ENCODE data around the gene ASS1.
A peak's percentile ranks its signal among the peaks of the same experiment; 100 is the strongest.

The ASS1 gene

DNA sequence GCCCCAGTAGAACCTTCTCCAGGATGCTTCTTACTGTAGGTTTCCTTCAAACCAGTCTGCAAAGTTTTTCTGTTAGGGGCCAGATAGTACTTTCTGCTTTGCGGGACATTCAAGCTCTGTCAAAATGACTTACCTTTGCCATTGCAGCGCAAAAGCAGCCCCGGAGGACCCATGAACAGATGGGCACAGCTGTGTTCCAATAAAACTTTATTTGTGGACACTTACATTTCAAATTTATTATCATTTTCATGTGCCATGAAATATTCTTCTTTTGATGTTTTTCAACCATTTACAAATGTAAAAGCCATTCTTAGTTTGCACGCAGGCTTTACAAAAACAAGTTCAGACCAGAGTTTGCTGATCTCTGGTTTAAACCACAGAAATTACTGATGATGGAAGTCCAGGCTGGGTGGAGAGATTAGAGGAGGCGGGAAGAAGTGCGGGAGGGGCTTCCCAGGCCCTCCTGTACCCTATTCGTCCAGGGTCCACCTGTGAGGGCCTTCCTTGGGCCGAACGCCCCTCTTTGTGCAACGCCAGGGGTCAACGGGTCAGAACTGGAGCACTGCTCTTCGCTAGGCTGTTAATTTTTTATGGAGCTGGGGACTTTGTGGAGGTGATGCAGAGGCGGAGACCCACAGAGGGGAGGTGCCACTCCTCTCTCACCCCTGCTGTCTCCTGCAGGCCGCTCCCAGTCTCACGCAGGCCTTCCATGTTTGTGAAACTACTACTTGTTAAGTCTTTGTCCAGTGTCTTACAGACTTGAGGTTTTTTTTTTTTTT is 7.6 kb upstream of the ASS1 start:
- no peak for DNase-seq

DNA sequence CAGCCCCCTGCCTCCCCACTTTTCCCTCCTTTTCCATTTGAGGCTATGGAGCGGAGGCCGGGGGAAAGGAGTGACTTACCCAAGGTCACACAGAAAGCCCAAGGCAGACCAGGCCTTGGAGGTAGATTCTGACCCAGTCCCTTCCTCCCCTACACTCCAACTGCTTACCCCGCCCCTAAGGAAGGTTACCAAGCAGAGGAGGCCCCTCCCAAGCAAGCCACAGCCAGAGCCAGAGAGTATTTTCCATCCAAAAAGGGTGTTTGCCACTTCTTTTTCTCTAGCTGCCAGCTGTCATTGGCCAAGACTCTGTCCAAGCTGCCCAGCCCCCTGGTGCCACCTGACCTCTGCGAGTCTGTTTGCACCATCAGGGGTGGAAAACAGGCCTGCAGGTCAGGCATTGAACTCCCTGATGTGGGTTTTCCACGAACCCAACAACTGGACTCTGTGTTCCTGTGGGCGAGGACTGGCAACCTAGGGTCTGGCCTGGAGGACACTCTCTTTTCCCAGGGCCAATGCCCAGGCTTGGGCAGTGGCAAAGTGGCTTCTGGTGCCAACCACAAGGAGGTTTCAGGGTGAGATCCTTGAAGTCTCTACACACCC is 6.3 kb upstream of the ASS1 start:
- no peak for DNase-seq

DNA sequence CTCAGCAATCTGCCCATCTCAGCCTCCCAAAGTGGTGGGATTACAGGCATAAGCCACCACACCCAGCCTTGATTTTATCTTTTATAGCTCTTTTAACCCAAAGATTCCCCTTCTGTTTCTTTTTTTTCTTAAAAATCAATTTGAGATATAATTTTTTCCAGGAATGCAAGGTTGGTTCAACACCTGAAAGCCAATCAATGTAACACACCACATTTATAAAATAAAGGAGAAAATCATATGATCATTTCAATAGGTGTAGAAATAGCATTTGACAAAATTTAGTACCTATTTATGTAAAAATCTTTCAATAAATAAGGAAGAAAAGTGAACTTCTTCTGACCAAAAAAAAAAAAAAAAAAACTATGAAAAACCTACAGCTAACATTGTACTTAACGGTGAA is 3.7 kb upstream of the ASS1 start:
- DNase-seq, result no peak

DNA sequence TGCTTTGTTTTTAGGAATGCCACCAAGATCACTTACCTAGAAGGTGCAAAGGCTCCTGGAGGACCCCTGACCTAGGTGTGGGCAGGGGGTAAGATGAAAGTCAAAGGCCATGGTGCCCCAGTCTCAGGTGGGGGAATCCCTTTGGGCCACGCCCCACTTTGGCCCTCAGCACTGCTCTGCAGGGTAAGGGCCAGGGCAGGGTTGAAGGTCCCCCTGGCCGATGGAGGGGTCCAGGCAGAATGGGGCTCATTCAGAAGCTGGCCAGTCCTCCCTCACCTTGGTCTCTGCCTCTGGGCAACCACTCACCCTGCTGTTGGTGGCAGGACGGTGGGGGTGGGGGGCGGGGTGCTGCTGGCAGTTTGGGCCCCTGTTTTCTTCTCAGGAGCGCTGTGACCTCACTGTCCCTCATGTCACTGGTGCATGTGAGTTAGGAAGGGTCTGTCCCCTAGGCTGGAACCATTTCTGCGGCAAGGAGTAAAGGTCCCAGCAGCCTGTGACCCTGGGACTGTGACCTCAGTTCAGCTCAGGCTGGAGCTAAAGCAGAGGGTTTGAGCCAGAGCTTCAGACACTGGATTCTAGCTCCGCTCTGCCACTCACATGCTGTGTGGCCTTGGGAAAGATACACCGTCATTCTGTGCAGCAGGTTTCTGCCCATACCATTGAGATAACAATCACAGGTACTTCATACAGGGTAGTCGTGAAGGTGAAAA is 1.9 kb upstream of the ASS1 start:
- DNase-seq, result no peak

DNA sequence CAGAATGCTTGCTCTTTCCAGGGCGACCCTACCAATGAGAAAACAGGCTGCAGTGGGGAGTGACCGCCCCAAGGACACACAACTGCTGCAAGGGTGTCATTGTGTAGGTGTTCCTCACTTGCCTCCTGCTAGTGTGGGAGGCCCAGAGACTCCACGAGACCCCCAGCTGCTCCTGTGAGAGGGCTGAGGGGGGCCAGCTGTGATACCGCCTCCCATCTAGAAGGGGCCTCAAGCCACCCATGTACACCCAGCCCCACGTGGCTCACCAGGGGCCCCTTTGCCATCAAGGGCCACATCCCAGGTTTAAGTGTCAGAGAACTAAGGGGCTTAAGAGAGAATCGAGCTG is 1.3 kb upstream of the ASS1 start:
- DNase-seq, result no peak

DNA sequence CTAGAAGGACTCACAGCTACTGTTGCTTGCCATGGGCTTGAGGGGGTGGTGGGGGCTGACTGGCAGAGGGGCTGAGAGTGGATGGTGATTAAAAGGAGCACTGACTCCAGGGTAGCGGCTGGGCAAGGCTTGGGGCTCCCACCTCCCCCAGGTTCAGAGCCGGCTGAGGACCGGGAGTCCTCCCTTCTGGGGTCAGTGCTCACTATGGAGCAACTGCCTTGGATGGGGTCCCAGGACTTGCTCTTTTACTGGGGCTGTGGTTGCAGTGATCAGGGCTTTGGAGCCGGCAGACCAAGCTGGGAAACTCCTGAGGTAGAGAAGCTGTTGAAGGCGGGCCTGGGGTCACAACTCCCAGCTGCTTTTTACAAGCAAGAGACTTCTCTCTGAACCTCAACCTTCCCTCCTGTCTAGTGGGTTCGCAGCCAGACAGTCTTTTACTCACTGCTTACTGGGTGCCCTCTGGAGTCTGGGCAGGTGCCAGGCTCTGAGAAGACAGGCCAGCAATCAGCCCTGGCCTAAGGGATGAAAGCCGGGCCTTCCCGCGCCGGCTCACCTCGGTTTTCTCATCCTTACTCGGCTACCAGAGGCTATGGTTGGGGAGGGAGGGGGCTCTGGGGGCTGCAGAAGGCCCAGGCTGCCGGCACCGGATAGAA is 795 bp upstream of the ASS1 start:
- no peak for DNase-seq

DNA sequence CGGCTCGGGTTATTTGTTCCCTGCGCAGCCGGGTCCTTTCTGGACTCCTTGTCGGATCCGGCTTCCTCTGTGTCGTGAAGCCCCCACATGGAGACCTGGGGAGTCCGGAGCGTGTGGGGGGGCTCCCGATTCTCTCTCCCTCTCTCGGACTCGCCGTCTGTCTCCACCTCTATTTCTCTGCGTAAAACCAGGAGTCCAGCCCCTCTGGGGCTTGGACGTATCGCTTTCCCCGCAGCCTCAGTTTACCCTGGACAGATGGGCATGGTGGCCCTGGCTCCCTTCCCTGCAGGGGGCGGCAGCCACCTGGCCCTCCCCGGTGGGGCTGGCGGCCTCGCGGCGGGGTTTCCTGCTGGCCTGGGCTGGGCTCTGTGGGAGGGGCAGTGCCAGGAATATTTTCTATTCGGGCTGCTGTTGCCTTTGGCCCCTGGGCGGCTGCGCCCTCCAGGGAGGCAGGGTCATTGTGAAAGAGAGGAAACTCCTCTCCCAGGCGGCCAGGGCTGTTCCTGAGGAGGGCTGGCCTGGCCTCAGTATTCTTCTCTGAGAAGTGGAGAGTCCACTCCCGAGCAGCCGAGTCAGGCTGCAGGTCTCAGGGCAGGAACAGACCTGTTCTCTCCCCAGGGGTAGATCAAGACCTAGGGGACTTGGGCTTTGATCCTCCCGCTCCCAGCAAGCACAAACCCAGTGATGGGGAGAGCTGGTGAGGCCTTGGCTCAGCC is 665 bp downstream of the ASS1 start:
- DNase-seq, result no peak

DNA sequence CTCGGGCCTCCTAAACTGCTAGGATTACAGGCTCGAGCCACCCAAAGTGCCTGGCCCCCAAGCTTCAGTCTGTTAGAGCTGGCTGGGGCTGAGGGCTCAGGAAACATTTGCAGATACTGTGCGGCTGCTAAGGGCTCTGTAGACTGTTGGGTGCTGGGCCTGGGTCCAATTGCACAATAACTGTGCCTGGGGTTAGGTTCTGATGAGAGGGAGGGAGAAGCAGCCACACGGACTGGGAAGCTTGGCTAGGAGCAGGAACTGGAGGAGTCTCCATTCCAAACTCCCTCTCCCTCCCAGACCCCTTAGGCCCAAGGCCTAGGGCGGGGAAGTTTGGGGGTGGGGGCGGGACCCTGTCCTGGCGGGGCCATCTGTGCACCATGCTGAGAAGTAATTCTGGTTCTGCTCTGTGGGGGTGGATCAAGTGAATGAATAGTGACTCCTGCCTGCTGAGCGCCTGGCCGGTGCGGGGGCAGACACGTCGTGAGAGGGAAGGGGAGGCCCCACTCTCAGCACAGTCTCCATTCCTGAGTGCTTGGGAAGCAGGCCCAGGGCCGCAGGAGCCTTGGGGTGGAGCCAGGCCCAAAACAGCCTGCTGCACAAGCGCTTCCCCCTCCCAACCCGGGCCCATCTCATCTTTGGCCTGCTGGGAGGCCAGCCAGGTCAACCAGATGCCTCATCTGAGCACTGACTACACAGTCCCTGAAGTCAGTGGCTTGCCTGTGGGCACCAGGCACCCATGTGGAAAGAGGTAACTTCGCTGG is 1.5 kb downstream of the ASS1 start:
- DNase-seq, result no peak

DNA sequence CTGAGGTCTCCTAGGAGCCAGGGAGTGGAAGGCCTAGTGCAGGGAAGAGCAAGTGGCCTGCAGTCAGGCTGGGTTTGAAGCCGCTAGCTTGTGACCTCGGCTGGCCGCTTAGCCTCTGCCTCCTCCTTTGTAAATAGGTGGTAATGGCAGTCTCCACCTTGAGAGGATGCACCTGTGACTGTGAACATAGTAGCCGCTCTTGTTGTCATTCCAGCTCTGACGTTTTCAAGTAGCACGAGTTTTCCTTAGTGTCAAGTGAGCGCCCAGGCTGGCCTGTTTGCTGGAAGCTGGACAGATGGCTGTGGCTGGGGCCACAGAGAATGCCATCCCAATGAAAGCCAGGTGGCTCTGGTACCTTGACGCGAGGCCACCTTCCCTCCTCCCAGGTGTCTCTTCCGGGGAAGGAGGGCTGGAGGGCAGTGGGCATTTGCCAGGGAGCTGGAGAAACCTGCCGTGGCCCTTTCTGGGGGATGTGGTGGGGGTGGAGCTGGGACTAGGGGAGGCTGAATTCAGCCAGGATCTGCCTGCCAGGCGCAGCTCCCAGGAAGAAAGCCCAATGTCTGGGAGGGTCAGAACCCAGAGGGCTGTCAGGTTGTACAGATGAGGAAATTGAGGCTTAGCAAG is 2.5 kb downstream of the ASS1 start:
- no peak for DNase-seq

DNA sequence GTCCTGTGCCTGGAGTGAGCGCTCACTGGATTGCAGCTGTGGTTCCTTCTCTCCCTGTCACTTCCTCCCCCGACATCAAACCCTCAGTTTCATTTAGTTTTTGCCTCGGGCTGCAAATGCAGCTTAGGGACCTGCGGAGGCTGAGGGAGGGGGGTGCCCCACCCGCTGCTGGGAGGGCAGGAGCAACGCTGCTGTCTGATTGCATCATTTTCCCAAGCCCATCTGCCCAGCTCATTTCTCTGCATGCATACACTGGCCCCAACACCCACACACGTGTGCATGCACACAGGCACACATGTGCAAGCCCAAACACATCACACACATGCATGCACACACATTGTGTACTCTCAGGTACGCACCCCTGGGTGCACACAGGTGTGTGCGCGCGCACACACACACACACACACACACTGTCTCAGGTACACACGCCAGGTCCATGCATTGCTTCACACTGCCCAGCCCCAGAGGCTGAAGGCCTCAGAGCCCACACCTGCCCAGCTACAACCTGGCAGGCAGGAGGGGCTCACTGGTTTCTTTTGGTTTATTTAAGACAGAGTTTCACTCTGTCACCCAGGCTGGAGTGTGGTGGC is 3.4 kb downstream of the ASS1 start:
- peak; percentile 12 for DNase-seq

DNA sequence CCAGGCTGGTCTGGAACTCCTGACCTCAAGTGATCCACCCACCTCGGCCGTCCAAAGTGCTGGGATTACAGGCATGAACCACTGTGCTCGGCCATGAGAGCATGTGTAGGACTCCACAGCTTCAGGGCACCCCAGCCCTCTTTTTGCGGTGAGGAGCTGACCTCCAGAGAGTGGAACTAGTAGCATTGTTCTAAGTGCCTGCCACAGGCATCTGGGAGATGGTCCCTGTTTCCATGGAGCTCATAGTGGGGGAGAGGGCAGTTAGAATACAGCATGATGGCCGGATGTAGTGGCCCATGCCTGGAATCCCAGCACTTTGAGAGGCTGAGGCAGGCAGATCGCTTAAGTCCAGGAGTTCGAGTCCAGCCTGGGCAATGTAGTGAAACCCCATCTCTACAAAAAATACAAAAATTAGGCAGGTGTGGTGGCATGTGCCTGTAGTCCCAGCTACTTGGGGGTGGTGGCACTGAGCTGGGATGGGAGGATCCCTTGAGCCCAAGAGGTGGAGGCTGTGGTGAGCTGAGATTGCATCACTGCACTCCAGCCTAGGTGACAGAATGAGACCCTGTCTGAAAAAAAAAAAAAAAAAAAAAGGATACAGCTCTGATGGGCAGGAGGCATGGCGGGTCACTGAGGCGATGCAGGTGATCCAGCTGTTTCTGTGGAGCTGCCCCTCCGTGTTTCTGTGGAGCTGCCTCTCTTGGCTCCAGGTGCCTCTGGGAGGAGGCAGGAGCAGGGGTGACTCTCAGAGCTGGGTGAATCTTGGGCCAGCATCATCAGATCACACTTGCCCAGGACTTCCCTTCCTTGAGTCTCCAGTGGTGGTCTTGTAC is 4.2 kb downstream of the ASS1 start:
- DNase-seq, result no peak

DNA sequence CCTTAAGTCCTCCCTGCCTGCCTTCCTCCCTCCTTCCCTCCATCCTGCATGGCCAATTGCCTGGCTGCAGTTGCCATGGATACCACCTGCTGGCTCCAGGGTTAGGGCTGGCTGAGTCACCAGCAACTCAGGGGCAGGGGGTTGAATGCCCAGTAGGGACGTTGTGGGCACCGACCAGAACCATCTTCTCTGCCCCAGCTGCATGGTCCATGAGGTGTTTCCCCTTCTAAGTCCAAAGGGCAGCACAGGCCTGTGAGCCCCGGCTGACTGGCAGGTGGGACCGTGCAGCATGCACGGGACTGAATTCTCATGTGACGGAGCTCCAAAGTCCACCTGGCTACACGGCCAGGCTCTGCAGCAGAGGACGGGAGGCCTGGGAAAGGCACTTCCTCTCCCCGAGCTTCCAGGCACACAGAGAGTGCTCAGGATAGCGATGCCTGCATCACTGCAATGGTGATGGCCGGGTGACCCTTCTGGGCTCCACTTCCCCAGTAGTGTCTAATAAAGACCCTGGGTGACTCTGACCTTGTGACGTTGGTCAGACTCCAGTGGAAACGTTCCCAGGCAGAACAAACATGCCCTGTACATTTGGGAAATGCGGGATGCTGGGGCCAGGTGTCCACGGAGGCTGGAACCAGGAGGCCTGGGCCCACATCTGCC is 5.7 kb downstream of the ASS1 start:
- no peak for DNase-seq

DNA sequence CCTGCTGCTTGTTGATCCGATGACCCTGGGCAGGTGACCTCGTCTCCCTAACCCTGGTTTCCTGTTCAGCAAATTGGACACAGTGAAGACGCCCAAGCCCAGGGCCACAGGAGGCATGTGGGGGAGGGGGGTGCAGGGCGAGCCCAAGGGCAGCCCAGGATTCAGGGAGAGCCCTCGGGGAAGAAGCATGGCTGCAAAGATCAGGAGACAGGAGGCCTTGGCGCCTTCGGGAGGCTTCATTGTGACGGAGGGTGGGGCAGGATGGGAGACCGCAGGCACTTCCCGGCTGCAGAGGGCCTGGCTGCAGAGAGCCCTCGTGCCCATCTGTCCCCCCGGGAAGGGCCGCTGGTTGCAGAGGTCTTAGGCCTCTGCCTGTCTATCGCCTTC is 6.2 kb downstream of the ASS1 start:
- DNase-seq, result no peak

DNA sequence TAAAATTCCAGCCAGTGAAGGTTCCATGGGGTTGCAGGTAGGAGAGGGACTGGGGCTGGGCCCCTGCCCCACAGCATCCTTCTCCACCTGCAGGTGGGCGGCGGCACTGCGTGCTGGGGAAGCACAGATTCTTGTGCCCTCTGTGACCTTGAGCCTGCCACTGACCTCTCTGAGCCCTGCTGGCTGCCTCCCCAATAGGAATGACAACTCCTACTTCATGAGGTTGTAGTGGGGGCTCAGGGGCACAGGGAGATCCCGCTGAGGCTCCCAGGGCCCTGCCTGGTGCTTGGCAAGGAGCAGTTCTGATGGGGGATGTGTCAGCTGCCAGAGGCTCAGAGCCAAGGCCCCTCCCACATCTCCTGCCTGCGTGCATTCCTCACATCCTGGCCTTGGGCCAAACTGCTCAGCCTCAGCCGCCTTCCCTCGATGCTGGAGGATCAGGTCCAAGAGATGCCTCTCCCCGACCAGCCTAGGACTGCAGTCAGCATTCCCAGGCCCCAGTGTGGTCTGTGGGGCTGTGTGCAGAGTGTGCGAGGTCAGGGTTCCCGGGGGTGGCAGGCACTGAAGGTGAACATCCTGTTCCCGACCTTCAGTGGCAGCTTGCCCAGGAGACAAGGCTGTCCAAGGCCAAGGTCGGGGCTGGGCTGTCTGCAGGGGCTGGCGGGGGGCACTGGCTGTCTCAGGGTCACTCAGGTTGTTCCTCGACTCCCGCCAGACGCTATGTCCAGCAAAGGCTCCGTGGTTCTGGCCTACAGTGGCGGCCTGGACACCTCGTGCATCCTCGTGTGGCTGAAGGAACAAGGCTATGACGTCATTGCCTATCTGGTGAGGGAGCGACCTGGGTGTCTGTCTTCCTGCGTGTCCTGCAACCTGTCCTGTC is 7.0 kb downstream of the ASS1 start:
- DNase-seq, result no peak

DNA sequence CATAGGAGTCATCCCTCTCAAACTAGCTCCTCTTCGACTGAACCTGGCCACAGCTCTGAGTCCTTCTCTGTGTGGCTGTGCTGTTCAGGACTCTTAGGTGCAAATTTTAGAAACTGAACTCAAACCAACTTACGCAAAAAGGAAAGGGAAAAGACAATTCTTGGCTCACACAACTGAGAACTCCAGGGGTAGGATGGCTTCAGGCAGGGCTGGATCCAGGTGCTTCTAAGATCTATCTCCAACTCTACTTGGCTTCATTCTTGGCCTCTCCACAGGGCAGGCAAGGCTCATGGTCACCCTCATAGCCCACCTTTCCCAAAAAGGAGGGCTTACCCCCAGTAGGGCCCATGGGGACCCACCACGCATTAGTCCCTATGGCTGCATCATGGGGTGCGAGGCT is 8.1 kb downstream of the ASS1 start:
- DNase-seq, result no peak

DNA sequence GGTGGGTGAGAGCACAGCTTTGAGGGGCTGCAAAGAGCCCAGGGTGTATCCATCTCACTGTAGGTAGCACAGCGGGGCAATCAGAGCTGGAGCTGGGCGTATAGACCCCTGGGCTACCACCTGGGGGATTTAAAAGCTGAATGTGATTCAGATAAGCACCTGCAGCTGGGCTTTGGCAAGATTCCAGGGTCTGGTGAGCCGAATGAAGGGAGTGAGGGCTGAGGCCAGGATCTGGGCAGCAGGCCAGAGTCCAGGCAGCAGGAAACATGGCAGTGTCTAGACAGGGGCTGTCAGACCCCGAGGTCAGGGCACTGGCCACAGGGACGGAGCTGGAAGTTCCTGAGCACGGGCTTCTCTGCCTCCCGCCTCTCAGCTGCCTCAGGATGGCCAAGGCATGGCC is 8.7 kb downstream of the ASS1 start:
- no peak for DNase-seq

DNA sequence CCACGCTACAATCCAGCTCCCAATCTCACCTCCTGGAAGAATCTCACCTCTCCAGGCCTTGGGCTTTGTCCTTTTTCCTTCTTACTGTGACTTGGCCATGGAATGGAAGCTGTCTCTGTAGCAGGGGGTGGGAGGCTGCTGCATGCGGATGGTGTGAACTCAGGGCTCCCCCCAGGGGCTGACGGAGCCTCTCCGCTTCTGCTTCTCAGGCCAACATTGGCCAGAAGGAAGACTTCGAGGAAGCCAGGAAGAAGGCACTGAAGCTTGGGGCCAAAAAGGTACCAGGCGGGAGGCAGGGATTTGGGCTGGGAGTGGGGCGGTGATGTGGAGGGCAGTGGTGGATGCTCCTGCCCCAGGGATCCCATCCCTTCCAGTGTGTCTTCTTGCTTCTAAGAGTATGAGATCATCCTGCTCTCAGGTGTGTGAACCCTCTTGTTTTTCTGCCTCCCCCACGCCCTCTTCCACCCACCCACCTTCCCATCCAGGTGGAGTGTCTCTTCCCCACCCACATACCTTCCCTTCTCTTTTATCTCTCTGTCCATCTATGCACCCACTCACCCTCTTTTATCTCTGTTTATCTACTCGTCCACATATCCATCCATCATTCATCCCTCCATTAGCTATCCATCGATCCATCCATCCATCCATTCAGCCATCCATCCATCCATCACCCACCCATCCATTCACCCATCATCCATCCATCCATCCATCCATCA is 9.5 kb downstream of the ASS1 start:
- DNase-seq, result no peak

DNA sequence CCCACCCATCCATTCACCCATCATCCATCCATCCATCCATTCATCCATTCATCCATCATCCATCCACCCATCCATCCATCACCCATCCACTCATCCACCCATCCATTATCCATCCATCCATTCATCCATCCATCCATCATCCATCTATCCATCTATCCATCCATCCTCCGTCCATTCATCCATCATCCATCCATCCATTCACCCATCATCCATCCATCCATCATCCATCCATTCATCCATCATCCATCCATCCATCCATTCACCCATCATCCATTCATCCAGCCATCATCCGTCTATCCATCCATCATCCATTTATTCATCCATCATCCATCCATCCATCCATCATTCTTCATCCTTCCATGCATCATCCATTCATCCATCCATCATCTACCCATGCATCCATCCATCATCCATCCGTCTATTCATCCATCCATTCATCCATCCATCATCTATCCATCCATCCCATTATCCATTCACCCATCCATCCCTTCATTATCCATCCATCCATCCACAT is 10.1 kb downstream of the ASS1 start:
- DNase-seq, result no peak

All from SIG-M5 (cell line).